Activated CD4-positive, CD25-positive, alpha-beta regulatory T cell treated with anti-CD3 and anti-CD28 coated beads, Interleukin-2, amount 50 U/mL, for 72 hours (primary cell): ENCODE measurements around the gene FAM234B.
A peak's percentile ranks its signal among the peaks of the same experiment; 100 is the strongest.

ENCODE experiments used
- DNase-seq: peaks from one replicate; pipeline ENCODE4 v3.0.0; 2021

The FAM234B gene

GRCh38 chr12:13093191-13093847 lies 49.1 kb downstream of the FAM234B start:
- no peak for DNase-seq

GRCh38 chr12:13093848-13094220 lies 49.7 kb downstream of the FAM234B start:
- DNase-seq, result no peak

- no peak for DNase-seq
Measured at GRCh38 chr12:13094367-13094766, 50.2 kb downstream of the FAM234B start.

GRCh38 chr12:13095266-13095995 lies 51.2 kb downstream of the FAM234B start:
- DNase-seq, result no peak

- DNase-seq, result no peak
Measured at GRCh38 chr12:13097491-13098011, 53.4 kb downstream of the FAM234B start.

GRCh38 chr12:13099066-13099843 lies 55.1 kb downstream of the FAM234B start:
- no peak for DNase-seq

- DNase-seq, result no peak
Measured at GRCh38 chr12:13099844-13100604, 55.8 kb downstream of the FAM234B start.

GRCh38 chr12:13100605-13100881 lies 56.4 kb downstream of the FAM234B start:
- no peak for DNase-seq

- DNase-seq, result peak; percentile 86
Measured at GRCh38 chr12:13100882-13101769, 56.9 kb downstream of the FAM234B start.

GRCh38 chr12:13101821-13102375 lies 57.7 kb downstream of the FAM234B start:
- no peak for DNase-seq

- no peak for DNase-seq
Measured at GRCh38 chr12:13102461-13103195, 58.4 kb downstream of the FAM234B start.

GRCh38 chr12:13103391-13104033 lies 59.3 kb downstream of the FAM234B start, which contains the start of gene GSG1:
Gene GSG1 (minus strand): TSS chr12:13103667. CDS start chr12:13103512, 155 bp downstream.
- DNase-seq, result no peak

GRCh38 chr12:13104409-13104808 lies 60.2 kb downstream of the FAM234B start:
- no peak for DNase-seq

- no peak for DNase-seq
Measured at GRCh38 chr12:13105781-13106180, 61.6 kb downstream of the FAM234B start.

- no peak for DNase-seq
Measured at GRCh38 chr12:13106666-13107065, 62.5 kb downstream of the FAM234B start.

GRCh38 chr12:13112968-13113367 lies 68.8 kb downstream of the FAM234B start:
- no peak for DNase-seq

- no peak for DNase-seq
Measured at GRCh38 chr12:13114251-13115052, 70.3 kb downstream of the FAM234B start.

GRCh38 chr12:13116259-13116658 lies 72.1 kb downstream of the FAM234B start:
- no peak for DNase-seq

- no peak for DNase-seq
Measured at GRCh38 chr12:13117029-13117428, 72.8 kb downstream of the FAM234B start.
